HepG2 (cell line): ENCODE results near the gene TMEM255B. TPM values are rescaled to one million over a fixed set of nuclear protein-coding genes. Genes with fewer than 3 reads are reported as not detected.

Experiments
- FOSL1 ChIP-seq: sonication (generic); formaldehyde crosslinking; IDR thresholded peaks from 2 replicates; pipeline ENCODE4 v1.9.0; 2021; ENCODE audit warnings: missing genetic modification reagents, borderline replicate concordance
- FOXP1 ChIP-seq, 2 experiments: fragments of 450-650 bp in 1 of 2; IDR thresholded peaks; 2 replicates each; pipeline ENCODE4 v1.6.1; 2017 to 2018; ENCODE audit warnings: antibody characterized with exemption in 1 of 2
- HDAC6 ChIP-seq: fragments of 200-600 bp; sonication (generic); IDR thresholded peaks from 2 replicates; pipeline ENCODE4 v1.7.0; 2017; ENCODE audit warnings: mild to moderate bottlenecking, antibody characterized with exemption, low read length, low read depth
- KDM6A ChIP-seq: IDR thresholded peaks from 2 replicates; pipeline ENCODE4 v1.6.1; 2016; ENCODE audit warnings: low read depth
- PAX8 ChIP-seq: sonication (generic); formaldehyde crosslinking; IDR thresholded peaks from 2 replicates; pipeline ENCODE4 v1.8.0; 2022; ENCODE audit warnings: mild to moderate bottlenecking, missing genetic modification reagents, borderline replicate concordance
- POLR2G ChIP-seq: fragments of 200-400 bp; formaldehyde crosslinking; IDR thresholded peaks from 2 replicates; pipeline ENCODE4 v1.6.1; 2018; ENCODE audit warnings: mild to moderate bottlenecking, low read depth, low read length, moderate library complexity
- SAP130 ChIP-seq: IDR thresholded peaks from 2 replicates; pipeline ENCODE4 v1.6.1; 2016; ENCODE audit warnings: low read depth
- SMYD3 ChIP-seq: sonication (generic); formaldehyde crosslinking; IDR thresholded peaks from 2 replicates; pipeline ENCODE4 v1.8.1; 2023; ENCODE audit warnings: mild to moderate bottlenecking, missing genetic modification reagents
- SNAPC5 ChIP-seq: sonication (generic); formaldehyde crosslinking; IDR thresholded peaks from 2 replicates; pipeline ENCODE4 v1.8.1; 2023; ENCODE audit warnings: mild to moderate bottlenecking, missing genetic modification reagents, borderline replicate concordance
- SOX6 ChIP-seq, 2 experiments: fragments of 450-650 bp in 1 of 2; sonication (generic) in 1 of 2; formaldehyde crosslinking in 1 of 2; IDR thresholded peaks; 2 replicates each; pipeline versions ENCODE4 v1.4.0 to v1.6.1; 2017 to 2020; ENCODE audit warnings: antibody characterized with exemption in 1 of 2, mild to moderate bottlenecking in 1 of 2, missing genetic modification reagents in 1 of 2
- SYNCRIP ChIP-seq: fragments of 200-400 bp; formaldehyde crosslinking; IDR thresholded peaks from 2 replicates; pipeline ENCODE4 v1.6.1; 2018; ENCODE audit warnings: mild to moderate bottlenecking, low read depth, low read length; ENCODE audit not compliant: insufficient read depth
- THYN1 ChIP-seq: sonication (generic); formaldehyde crosslinking; IDR thresholded peaks from 2 replicates; pipeline ENCODE4 v1.8.1; 2023; ENCODE audit warnings: low read depth, mild to moderate bottlenecking, moderate library complexity, missing genetic modification reagents, borderline replicate concordance
- ZNF136 ChIP-seq: sonication (generic); formaldehyde crosslinking; IDR thresholded peaks from 2 replicates; pipeline ENCODE4 v1.8.1; 2022; ENCODE audit warnings: low read depth, mild to moderate bottlenecking, moderate library complexity, missing genetic modification reagents
- ZNF264 ChIP-seq: sonication (generic); formaldehyde crosslinking; IDR thresholded peaks from 2 replicates; pipeline ENCODE4 v1.4.0; 2020; ENCODE audit warnings: missing genetic modification reagents
- ZNF672 ChIP-seq: sonication (generic); formaldehyde crosslinking; IDR thresholded peaks from 2 replicates; pipeline ENCODE4 v1.8.1; 2022; ENCODE audit warnings: missing genetic modification reagents
- ZNF687 ChIP-seq: sonication (generic); formaldehyde crosslinking; IDR thresholded peaks from 2 replicates; pipeline ENCODE4 v1.5.1; 2020; ENCODE audit warnings: mild to moderate bottlenecking, missing genetic modification reagents, moderate library complexity
- ZNF724P ChIP-seq: sonication (generic); formaldehyde crosslinking; IDR thresholded peaks from 2 replicates; pipeline ENCODE4 v1.8.0; 2022; ENCODE audit warnings: missing genetic modification reagents, borderline replicate concordance
- ZNF746 ChIP-seq: sonication (generic); formaldehyde crosslinking; IDR thresholded peaks from 2 replicates; pipeline ENCODE4 v1.8.0; 2022; ENCODE audit warnings: mild to moderate bottlenecking, missing genetic modification reagents
- ZSCAN12 ChIP-seq: sonication (generic); formaldehyde crosslinking; IDR thresholded peaks from 2 replicates; pipeline ENCODE4 v1.9.0; 2021; ENCODE audit warnings: mild to moderate bottlenecking, missing genetic modification reagents
- ZSCAN30 ChIP-seq: sonication (generic); formaldehyde crosslinking; IDR thresholded peaks from 2 replicates; pipeline ENCODE4 v1.5.0; 2020; ENCODE audit warnings: mild to moderate bottlenecking, missing genetic modification reagents
- polyA plus RNA-seq, 8 experiments: library from polyadenylated mRNA; depleted of rRNA in 3 of 8; stranded (reverse) in 7 of 8; unstranded in 1 of 8; fragments of >200 nt; fragmentation: Illumina TruSeq in 4 of 8; extraction: Trizol in 4 of 8; gene quantifications; 2 replicates each; pipeline versions ENCODE4 v1.2.1 to v1.2.3, GENCODE V29; 2011 to 2016; ENCODE audit warnings: low read depth in 4 of 8, missing spikeins in 1 of 8, mixed read lengths in 1 of 8; ENCODE audit not compliant: insufficient read depth in 1 of 8
- total RNA-seq, 5 experiments: library from RNA; depleted of rRNA; stranded (reverse); fragments of >200 nt; fragmentation: Illumina TruSeq; extraction: Trizol; gene quantifications; 2 replicates each; pipeline ENCODE4 v1.2.3, GENCODE V29; 2016; ENCODE audit warnings: low read depth in 1 of 5
- TF ChIP-seq, protein P1 (sequence below): fragments of 450-650 bp; IDR thresholded peaks from 2 replicates; pipeline ENCODE4 v1.6.1; 2017; ENCODE audit warnings: mild to moderate bottlenecking
- TF ChIP-seq, protein P2 (sequence below): sonication (generic); formaldehyde crosslinking; IDR thresholded peaks from 2 replicates; pipeline ENCODE4 v1.8.1; 2023; ENCODE audit warnings: mild to moderate bottlenecking, missing genetic modification reagents

TMEM255B gene
- total and polyA plus RNA-seq, 2 of the 13 experiments (the other 11 are each of a cell fraction or from before 2014, with no cell fraction given): not detected

- peak; percentile 51 for TF ChIP-seq ZNF687 (CRISPR knock-in tag)
- no peak for TF ChIP-seq ZSCAN30
- TF ChIP-seq, protein P1, sequence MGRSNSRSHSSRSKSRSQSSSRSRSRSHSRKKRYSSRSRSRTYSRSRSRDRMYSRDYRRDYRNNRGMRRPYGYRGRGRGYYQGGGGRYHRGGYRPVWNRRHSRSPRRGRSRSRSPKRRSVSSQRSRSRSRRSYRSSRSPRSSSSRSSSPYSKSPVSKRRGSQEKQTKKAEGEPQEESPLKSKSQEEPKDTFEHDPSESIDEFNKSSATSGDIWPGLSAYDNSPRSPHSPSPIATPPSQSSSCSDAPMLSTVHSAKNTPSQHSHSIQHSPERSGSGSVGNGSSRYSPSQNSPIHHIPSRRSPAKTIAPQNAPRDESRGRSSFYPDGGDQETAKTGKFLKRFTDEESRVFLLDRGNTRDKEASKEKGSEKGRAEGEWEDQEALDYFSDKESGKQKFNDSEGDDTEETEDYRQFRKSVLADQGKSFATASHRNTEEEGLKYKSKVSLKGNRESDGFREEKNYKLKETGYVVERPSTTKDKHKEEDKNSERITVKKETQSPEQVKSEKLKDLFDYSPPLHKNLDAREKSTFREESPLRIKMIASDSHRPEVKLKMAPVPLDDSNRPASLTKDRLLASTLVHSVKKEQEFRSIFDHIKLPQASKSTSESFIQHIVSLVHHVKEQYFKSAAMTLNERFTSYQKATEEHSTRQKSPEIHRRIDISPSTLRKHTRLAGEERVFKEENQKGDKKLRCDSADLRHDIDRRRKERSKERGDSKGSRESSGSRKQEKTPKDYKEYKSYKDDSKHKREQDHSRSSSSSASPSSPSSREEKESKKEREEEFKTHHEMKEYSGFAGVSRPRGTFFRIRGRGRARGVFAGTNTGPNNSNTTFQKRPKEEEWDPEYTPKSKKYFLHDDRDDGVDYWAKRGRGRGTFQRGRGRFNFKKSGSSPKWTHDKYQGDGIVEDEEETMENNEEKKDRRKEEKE: no peak
- TF ChIP-seq ZSCAN12 (CRISPR knock-in tag): no peak
- TF ChIP-seq FOSL1 (CRISPR knock-in tag): no peak
- TF ChIP-seq SOX6 (IDR thresholded peaks at IDR 0.05): no peak
- no peak for TF ChIP-seq SOX6 (CRISPR knock-in tag; IDR thresholded peaks at IDR 0.05)
- TF ChIP-seq POLR2G: no peak
- no peak for TF ChIP-seq ZNF724P
- TF ChIP-seq, protein P2, sequence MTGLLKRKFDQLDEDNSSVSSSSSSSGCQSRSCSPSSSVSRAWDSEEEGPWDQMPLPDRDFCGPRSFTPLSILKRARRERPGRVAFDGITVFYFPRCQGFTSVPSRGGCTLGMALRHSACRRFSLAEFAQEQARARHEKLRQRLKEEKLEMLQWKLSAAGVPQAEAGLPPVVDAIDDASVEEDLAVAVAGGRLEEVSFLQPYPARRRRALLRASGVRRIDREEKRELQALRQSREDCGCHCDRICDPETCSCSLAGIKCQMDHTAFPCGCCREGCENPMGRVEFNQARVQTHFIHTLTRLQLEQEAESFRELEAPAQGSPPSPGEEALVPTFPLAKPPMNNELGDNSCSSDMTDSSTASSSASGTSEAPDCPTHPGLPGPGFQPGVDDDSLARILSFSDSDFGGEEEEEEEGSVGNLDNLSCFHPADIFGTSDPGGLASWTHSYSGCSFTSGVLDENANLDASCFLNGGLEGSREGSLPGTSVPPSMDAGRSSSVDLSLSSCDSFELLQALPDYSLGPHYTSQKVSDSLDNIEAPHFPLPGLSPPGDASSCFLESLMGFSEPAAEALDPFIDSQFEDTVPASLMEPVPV: no peak
- no peak for TF ChIP-seq THYN1
- no peak for TF ChIP-seq ZNF136 (CRISPR knock-in tag)
- no peak for TF ChIP-seq ZNF746 (CRISPR knock-in tag)
- no peak for TF ChIP-seq SYNCRIP
- TF ChIP-seq SNAPC5 (CRISPR knock-in tag): no peak
- no peak for TF ChIP-seq ZNF672 (CRISPR knock-in tag)
- no peak for TF ChIP-seq SMYD3 (CRISPR knock-in tag)
- TF ChIP-seq PAX8 (CRISPR knock-in tag): no peak
- TF ChIP-seq ZNF264 (CRISPR knock-in tag): no peak
- no peak for TF ChIP-seq HDAC6
- TF ChIP-seq FOXP1 (IDR thresholded peaks at IDR 0.05): no peak
- no peak for TF ChIP-seq FOXP1 (CRISPR knock-in tag; IDR thresholded peaks at IDR 0.05)
- TF ChIP-seq SAP130 (CRISPR knock-in tag): 0 out of 2 replicates have a peak, but pooled peaks have one; percentile 11
- no peak for TF ChIP-seq KDM6A (CRISPR knock-in tag)
Measured at GRCh38 chr13:113860051-113860664, 101.1 kb downstream of the TMEM255B start (continued).
